ENCODE data around the gene CCDC57. TPM values are rescaled to one million over a fixed set of nuclear protein-coding genes. Genes with fewer than 3 reads are reported as not detected.

The CCDC57 gene
- total RNA-seq, 1 experiment from 2014 or later: 31.0 TPM

DNA sequence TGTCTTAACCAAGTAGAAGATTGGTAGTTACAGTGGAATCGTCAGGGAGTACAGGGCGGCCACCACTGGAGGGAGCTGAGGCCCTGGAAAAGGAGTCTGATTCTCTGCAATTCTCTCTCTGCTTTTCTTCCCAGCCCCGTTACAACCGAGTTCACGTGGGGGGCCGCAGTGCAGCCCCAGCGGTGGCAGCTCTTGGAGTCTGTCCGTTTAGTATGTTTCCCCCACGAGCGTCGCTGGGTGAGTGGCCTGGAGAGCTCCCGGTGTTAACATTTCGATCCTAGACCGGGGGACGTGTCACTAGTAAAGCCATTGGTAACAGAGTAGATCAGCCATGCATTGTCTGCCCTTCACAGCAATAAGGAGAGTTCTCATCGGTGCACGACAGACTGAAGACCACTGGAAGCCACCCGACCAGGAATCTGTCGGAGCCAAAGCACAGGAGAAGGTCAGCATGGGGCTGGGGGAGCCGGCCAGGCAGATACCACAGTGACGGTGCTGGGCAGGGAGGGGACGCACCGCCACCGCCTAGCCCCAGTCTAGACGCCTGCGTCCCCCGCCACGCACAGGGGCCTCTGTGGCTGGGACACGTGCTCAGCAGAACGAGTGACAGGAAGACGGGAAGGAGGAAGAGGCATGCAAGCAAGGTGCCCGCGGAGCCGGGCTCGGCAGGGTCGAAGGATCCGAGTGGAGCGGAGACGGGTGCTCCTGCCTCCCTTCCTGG, 31.9 kb upstream of the CCDC57 start:
- Mint-ChIP-seq H3K4me1 (ENCODE audit: low read depth, unreplicated experiment) (peaks cover 13% of the 10 kb centered on the region), H3K9me3 (ENCODE audit: unreplicated experiment) (no peaks in the 10 kb centered on the region), H3K27ac (ENCODE audit: unreplicated experiment) (no peak overlapping the region), H3K36me3 (ENCODE audit: insufficient read depth, unreplicated experiment) (peaks cover 97% of the 10 kb centered on the region), H3K4me3 (ENCODE audit: unreplicated experiment) (no peak overlapping the region), H3K27me3 (ENCODE audit: insufficient read depth, unreplicated experiment) (no peaks in the 10 kb centered on the region)
- TF ChIP-seq, protein P1, sequence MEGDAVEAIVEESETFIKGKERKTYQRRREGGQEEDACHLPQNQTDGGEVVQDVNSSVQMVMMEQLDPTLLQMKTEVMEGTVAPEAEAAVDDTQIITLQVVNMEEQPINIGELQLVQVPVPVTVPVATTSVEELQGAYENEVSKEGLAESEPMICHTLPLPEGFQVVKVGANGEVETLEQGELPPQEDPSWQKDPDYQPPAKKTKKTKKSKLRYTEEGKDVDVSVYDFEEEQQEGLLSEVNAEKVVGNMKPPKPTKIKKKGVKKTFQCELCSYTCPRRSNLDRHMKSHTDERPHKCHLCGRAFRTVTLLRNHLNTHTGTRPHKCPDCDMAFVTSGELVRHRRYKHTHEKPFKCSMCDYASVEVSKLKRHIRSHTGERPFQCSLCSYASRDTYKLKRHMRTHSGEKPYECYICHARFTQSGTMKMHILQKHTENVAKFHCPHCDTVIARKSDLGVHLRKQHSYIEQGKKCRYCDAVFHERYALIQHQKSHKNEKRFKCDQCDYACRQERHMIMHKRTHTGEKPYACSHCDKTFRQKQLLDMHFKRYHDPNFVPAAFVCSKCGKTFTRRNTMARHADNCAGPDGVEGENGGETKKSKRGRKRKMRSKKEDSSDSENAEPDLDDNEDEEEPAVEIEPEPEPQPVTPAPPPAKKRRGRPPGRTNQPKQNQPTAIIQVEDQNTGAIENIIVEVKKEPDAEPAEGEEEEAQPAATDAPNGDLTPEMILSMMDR (IDR thresholded peaks at IDR 0.05; ENCODE audit: insufficient read depth in 1 of 2, low read depth in 1 of 2, low read length in 1 of 2, severe bottlenecking in 1 of 2, unreplicated experiment in 1 of 2): peak; percentile 81
- Histone ChIP-seq H3K36me3 (ENCODE audit: control insufficient read depth, insufficient read depth, low read length) (peaks cover 15% of the 10 kb centered on the region), H3K9me3 (no peaks in the 10 kb centered on the region), H3K4me3 (ENCODE audit: low read depth, low read length) (no peak overlapping the region), H3K27me3 (replicated peaks; ENCODE audit: control insufficient read depth, insufficient read depth, low read length) (no peaks in the 10 kb centered on the region), H3K4me1 (no peaks in the 10 kb centered on the region)
- CTCF ChIA-PET: no interaction called here
- BruUV-seq (replicated peaks): no TSS peak
- DNase-seq: peak in 1 of 2 experiments; percentile 62
- intact Hi-C loops (cut with micrococcal nuclease; ENCODE audit: unreplicated experiment): loop anchor here (1.0 kb wide), 1 partner anchor 77 kb away; no protein-coding TSS in a partner anchor
- POLR2A ChIA-PET: no interaction called here

DNA sequence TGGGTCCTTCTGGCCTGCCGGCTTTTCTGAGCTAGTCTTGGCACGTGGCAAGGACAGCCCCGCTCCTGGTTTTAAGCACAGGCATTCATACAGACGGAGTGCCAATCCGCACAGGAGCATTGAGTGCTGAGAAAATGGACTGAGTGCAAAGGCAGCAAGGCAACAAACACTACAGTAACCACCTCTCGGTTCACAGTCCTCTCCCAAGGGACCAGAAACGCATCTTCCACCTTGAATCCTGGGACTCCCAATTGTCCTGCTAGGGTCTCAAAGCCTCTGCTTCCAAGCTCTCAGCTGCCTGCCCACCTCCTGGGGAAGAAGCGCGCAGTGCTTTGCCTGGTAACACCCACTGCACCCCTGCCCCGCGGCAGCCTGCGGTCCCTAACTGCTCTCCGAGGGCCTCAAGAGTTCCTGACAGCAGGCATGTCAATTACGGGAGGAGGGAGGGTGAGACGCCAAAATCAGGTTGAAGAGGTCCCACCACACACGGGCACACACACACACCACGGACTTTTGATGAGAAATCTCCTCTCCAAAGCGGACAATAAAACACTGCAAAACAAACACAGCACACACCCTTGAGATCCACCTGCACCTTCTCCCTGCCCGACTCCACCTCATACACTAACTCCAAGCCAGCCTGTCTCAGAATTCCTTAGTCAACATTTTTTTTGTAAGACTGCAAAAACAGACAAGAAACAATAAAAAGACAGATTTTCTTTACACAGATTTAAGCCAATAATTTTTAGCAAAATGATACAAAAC, 31.2 kb upstream of the CCDC57 start:
- Mint-ChIP-seq H3K4me3 (ENCODE audit: unreplicated experiment) (no peak overlapping the region), H3K36me3 (ENCODE audit: insufficient read depth, unreplicated experiment) (peaks cover 96% of the 10 kb centered on the region), H3K9me3 (ENCODE audit: unreplicated experiment) (no peaks in the 10 kb centered on the region), H3K27me3 (ENCODE audit: insufficient read depth, unreplicated experiment) (no peaks in the 10 kb centered on the region), H3K4me1 (ENCODE audit: low read depth, unreplicated experiment) (peaks cover 13% of the 10 kb centered on the region), H3K27ac (ENCODE audit: unreplicated experiment) (no peak overlapping the region)
- TF ChIP-seq, protein P1 (IDR thresholded peaks at IDR 0.05; ENCODE audit: insufficient read depth in 1 of 2, low read depth in 1 of 2, low read length in 1 of 2, severe bottlenecking in 1 of 2, unreplicated experiment in 1 of 2): no peak
- ChIA-PET CTCF (no interaction called here), POLR2A (no interaction called here)
- TSS peak; percentile 31 for BruUV-seq (replicated peaks)
- Histone ChIP-seq H3K4me1 (no peaks in the 10 kb centered on the region), H3K27me3 (replicated peaks; ENCODE audit: control insufficient read depth, insufficient read depth, low read length) (no peaks in the 10 kb centered on the region), H3K4me3 (ENCODE audit: low read depth, low read length) (no peak overlapping the region), H3K36me3 (ENCODE audit: control insufficient read depth, insufficient read depth, low read length) (peaks cover 12% of the 10 kb centered on the region), H3K9me3 (no peaks in the 10 kb centered on the region)
- DNase-seq: no peak
- intact Hi-C loops (cut with micrococcal nuclease; ENCODE audit: unreplicated experiment): loop anchor here (1.0 kb wide), 1 partner anchor 77 kb away; no protein-coding TSS in a partner anchor

DNA sequence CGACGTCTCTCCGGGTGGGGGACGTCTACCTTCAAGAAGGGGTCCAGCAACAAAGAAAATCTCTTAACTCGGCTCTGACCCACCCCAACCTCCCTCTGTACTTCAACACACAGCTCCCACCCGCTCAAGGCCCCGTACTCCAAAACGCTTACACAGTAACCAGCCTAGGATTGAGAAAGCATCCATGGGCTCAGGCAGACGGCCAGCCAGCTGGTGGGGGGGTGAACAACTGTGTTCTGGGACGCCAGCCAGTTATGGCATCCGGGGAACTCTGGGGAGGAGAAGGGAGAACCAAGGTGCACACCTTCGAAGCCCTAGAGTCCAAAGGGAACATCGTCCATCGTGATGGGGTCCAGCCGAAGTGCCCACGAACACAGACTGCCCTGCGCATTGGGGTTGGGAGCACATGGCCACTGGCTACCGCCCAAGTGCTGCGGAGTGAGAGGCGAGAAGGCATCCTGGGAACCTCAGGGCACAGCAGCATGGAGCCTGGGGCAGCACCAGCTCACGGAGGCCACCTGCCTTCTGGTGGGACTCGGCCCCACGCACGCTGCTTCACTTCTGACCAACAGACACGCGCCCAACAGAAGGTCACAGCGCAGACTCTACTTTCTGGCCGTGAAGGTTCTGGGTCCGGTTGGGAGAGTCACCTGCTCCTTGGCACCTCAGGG, 30.5 kb upstream of the CCDC57 start:
- DNase-seq: no peak
- no peaks in the 10 kb centered on the region for H3K9me3 Mint-ChIP-seq (ENCODE audit: unreplicated experiment)
- no peak overlapping the region for H3K4me3 Mint-ChIP-seq (ENCODE audit: unreplicated experiment)
- H3K36me3 Mint-ChIP-seq (ENCODE audit: insufficient read depth, unreplicated experiment): peaks cover 89% of the 10 kb centered on the region
- TF ChIP-seq, protein P1 (IDR thresholded peaks at IDR 0.05; ENCODE audit: insufficient read depth in 1 of 2, low read depth in 1 of 2, low read length in 1 of 2, severe bottlenecking in 1 of 2, unreplicated experiment in 1 of 2): no peak
- BruUV-seq (replicated peaks): no TSS peak
- H3K4me3 ChIP-seq (ENCODE audit: low read depth, low read length): no peak overlapping the region
- H3K27me3 ChIP-seq (replicated peaks; ENCODE audit: control insufficient read depth, insufficient read depth, low read length): no peaks in the 10 kb centered on the region
- peaks cover 13% of the 10 kb centered on the region for H3K4me1 Mint-ChIP-seq (ENCODE audit: low read depth, unreplicated experiment)
- no peaks in the 10 kb centered on the region for H3K4me1 ChIP-seq
- H3K9me3 ChIP-seq: no peaks in the 10 kb centered on the region
- no peaks in the 10 kb centered on the region for H3K27me3 Mint-ChIP-seq (ENCODE audit: insufficient read depth, unreplicated experiment)
- peaks cover 12% of the 10 kb centered on the region for H3K36me3 ChIP-seq (ENCODE audit: control insufficient read depth, insufficient read depth, low read length)
- no peak overlapping the region for H3K27ac Mint-ChIP-seq (ENCODE audit: unreplicated experiment)
- ChIA-PET POLR2A (no interaction called here), CTCF (no interaction called here)
- intact Hi-C loops (cut with micrococcal nuclease; ENCODE audit: unreplicated experiment): no loop called here
